Duodenal mucosa (tissue), 2 donors: ENCODE data around the gene PALLD.

Experiments
- H3K27ac ChIP-seq: one replicate; pipeline ENCODE4 v1.7.0; 2013; ENCODE audit warnings: low read depth, low read length
- H3K27me3 ChIP-seq, 2 donors: one replicate each; pipeline ENCODE4 v1.7.0; 2013; ENCODE audit warnings: low read length in 2 of 2, control low read depth in 1 of 2; ENCODE audit not compliant: insufficient read depth in 2 of 2, control insufficient read depth in 1 of 2
- H3K36me3 ChIP-seq, 2 donors: one replicate each; pipeline ENCODE4 v1.7.0; 2013; ENCODE audit warnings: low read length in 2 of 2, control low read depth in 1 of 2; ENCODE audit not compliant: insufficient read depth in 2 of 2, control insufficient read depth in 1 of 2
- H3K4me1 ChIP-seq, 2 donors: one replicate each; pipeline ENCODE4 v1.7.0; 2013; ENCODE audit warnings: low read length in 2 of 2, control low read depth in 1 of 2; ENCODE audit not compliant: insufficient read depth in 2 of 2, control insufficient read depth in 1 of 2
- H3K4me3 ChIP-seq, 2 donors: one replicate each; pipeline ENCODE4 v1.7.0; 2013; ENCODE audit warnings: low read length in 2 of 2, low read depth in 1 of 2
- H3K9ac ChIP-seq, 2 donors: one replicate each; pipeline ENCODE4 v1.7.0; 2013; ENCODE audit warnings: low read length in 2 of 2, low read depth in 1 of 2
- H3K9me3 ChIP-seq, 2 donors: one replicate each; pipeline ENCODE4 v1.7.0; 2013; ENCODE audit warnings: low read length in 2 of 2, control low read depth in 1 of 2; ENCODE audit not compliant: control insufficient read depth in 1 of 2

Gene PALLD

DNA sequence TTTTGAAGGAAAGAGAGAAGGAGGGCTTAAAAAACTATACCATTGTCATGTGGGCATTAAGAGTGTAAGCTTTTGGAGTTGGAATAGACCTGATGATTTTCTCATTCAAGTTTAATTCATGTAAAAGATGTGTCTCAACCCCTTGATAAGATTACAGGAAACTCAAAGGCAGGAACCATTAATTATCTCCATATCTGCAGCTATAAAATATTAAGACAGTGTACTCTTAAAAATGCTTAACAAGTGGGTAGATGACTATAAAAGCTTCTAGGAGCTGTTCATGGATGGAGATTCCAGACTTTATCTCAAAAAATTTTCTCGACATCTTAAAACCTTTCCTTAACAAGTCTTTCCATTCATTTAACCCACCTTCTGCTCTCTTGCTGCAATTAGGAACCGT, 208.3 kb downstream of the PALLD start:
- H3K27me3 ChIP-seq, result no peaks in the 10 kb centered on the region
- H3K9me3 ChIP-seq, result no peaks in the 10 kb centered on the region
- no peak overlapping the region for H3K27ac ChIP-seq
- H3K4me1 ChIP-seq, result no peaks in the 10 kb centered on the region
- no peak overlapping the region for H3K4me3 ChIP-seq
- no peak overlapping the region for H3K9ac ChIP-seq
- H3K36me3 ChIP-seq, result peaks cover 0 to 2% of the 10 kb centered on the region in 2 donors

DNA sequence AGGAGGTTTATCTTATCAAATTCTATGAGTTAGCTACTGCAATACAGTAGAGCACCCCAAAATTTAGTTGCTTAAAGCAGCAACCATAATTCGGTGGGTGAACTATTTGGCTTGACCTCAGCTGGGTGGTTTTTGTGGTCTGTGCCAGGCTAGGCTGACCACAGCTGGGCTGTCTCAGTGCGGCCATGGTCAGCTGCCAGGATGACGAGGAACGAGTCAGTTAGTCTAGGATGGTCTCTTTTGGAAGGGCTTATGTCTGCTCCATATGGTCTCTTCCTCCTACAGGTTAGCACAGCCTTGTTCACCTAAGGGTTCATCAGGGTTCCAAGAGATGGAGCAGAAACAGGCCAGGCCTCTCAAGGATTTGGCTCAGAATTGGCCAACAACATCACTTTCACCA, 210.4 kb downstream of the PALLD start:
- Histone ChIP-seq H3K4me1 (peaks cover 0 to 5% of the 10 kb centered on the region in 2 donors), H3K27me3 (no peaks in the 10 kb centered on the region), H3K27ac (no peak overlapping the region), H3K9ac (no peak overlapping the region), H3K9me3 (no peaks in the 10 kb centered on the region), H3K36me3 (peaks cover 0 to 2% of the 10 kb centered on the region in 2 donors), H3K4me3 (no peak overlapping the region)

- Histone ChIP-seq H3K4me1 (peaks cover 1 to 8% of the 10 kb centered on the region in 2 donors), H3K36me3 (peaks cover 0 to 2% of the 10 kb centered on the region in 2 donors), H3K27me3 (no peaks in the 10 kb centered on the region), H3K4me3 (no peak overlapping the region), H3K9ac (no peak overlapping the region), H3K9me3 (no peaks in the 10 kb centered on the region), H3K27ac (no peak overlapping the region)
Measured at GRCh38 chr4:168708108-168708507, 211.3 kb downstream of the PALLD start.

DNA sequence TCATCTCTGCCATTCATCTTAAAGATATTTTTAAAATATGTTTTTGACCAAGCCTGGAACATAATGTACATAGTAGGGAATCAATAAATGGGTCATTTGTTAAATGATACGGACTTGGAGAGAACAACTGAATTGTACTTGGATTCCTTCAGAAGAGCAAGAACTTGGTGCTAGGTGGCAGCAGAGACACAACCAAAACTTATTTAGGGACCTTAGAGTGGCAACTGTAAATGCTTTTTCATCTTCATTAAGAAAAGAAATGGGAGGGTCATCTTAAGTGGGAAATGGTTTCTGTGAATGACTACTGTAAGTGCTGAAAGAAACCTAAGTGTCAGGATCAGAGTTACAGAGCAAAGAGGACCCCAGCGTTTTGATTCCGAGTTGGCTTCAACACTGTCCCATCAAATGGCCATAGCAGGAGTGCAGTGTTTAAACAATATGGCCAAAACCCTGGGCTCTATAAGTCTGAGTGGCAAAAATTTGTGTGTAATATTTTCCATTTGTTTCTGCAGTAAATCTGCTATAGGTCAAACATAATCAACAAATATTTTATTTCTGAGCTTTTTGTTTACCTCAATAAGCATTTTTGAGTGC, 213.6 kb downstream of the PALLD start:
- H3K9me3 ChIP-seq, result no peaks in the 10 kb centered on the region
- H3K27ac ChIP-seq, result no peak overlapping the region
- H3K36me3 ChIP-seq, result peaks cover 0 to 2% of the 10 kb centered on the region in 2 donors
- H3K9ac ChIP-seq, result no peak overlapping the region
- H3K4me3 ChIP-seq, result no peak overlapping the region
- H3K4me1 ChIP-seq, result peaks cover 4 to 12% of the 10 kb centered on the region in 2 donors
- H3K27me3 ChIP-seq, result no peaks in the 10 kb centered on the region

GRCh38 chr4:168711197-168712140, 214.6 kb downstream of the PALLD start:
- Histone ChIP-seq H3K9me3 (no peaks in the 10 kb centered on the region), H3K27ac (no peak overlapping the region), H3K9ac (no peak overlapping the region), H3K36me3 (peaks cover 0 to 2% of the 10 kb centered on the region in 2 donors), H3K27me3 (no peaks in the 10 kb centered on the region), H3K4me1 (peaks cover 4 to 12% of the 10 kb centered on the region in 2 donors), H3K4me3 (no peak overlapping the region)

GRCh38 chr4:168712316-168712890, 215.6 kb downstream of the PALLD start:
- H3K27me3 ChIP-seq, result no peaks in the 10 kb centered on the region
- peaks cover 4 to 12% of the 10 kb centered on the region in 2 donors for H3K4me1 ChIP-seq
- peaks cover 0 to 2% of the 10 kb centered on the region in 2 donors for H3K36me3 ChIP-seq
- no peaks in the 10 kb centered on the region for H3K9me3 ChIP-seq
- no peak overlapping the region for H3K9ac ChIP-seq
- no peak overlapping the region for H3K27ac ChIP-seq
- H3K4me3 ChIP-seq, result no peak overlapping the region

GRCh38 chr4:168713253-168713652, 216.4 kb downstream of the PALLD start:
- Histone ChIP-seq H3K27me3 (no peaks in the 10 kb centered on the region), H3K4me1 (peaks cover 4 to 12% of the 10 kb centered on the region in 2 donors), H3K27ac (no peak overlapping the region), H3K9me3 (no peaks in the 10 kb centered on the region), H3K9ac (no peak overlapping the region), H3K4me3 (no peak overlapping the region), H3K36me3 (peaks cover 0 to 2% of the 10 kb centered on the region in 2 donors)

DNA sequence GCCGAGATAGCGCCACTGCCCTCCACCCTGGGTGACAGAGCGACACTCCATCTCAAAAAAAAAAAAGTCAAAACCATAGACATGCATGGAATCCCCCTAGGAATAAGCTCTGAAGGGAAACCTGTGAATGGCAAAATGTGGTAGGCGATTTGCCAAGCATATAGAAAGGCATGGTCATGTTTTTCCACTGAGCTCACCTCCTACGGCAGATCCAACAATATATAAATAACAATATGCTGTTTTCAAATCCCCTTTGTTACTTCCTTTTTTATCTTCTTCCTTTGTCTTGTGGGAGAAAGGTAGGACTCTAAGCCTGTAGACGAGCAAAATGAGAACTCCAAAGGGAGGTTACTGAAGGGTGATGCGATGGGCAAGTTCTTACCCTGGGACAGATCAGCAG, 219.0 kb downstream of the PALLD start:
- no peaks in the 10 kb centered on the region for H3K36me3 ChIP-seq
- H3K4me1 ChIP-seq, result peaks cover 4 to 12% of the 10 kb centered on the region in 2 donors
- no peak overlapping the region for H3K4me3 ChIP-seq
- no peak overlapping the region for H3K9ac ChIP-seq
- no peaks in the 10 kb centered on the region for H3K27me3 ChIP-seq
- no peaks in the 10 kb centered on the region for H3K9me3 ChIP-seq
- H3K27ac ChIP-seq, result no peak overlapping the region

DNA sequence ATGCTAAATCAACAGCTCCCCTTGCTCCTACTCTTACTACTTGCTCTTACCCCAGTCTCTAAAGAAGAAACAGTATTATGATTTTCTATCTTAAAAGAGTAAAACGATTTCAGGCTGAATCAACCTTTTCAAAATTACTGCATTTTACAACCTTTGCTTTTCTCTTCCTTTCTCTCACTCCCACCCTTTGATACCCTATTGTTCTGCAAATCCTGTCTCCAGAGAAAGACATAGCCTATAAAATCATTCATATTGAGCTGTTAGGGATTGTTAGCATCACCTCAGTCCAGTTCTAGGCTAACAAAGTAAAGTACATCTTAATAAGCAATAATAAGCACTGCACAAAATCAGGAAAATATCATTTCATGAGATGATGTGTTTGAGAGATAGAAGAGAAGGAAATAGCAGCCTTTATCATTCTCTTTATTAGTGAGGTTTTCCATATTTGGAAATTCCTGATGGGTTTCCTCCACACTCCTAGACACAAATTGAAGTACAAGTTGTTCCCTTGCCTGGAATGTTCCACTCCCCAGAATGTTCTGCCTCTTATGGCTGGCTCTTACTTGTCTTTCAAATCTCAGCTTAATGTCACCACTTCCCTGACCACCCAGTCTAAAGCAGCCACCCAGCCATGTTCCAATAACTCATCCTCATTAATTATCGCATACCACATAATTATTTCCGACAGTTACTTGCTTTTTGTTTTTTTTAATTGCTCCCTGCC, 219.7 kb downstream of the PALLD start:
- Histone ChIP-seq H3K36me3 (no peaks in the 10 kb centered on the region), H3K27ac (no peak overlapping the region), H3K4me3 (no peak overlapping the region), H3K9me3 (no peaks in the 10 kb centered on the region), H3K27me3 (no peaks in the 10 kb centered on the region), H3K4me1 (peaks cover 4 to 9% of the 10 kb centered on the region in 2 donors), H3K9ac (no peak overlapping the region)
